Right lung (tissue), 5 donors: Measurements from ENCODE around the gene TVP23C. TPM values are rescaled to one million over a fixed set of nuclear protein-coding genes. Genes with fewer than 3 reads are reported as not detected.
"Not testable (repeated sequence)": the region's sequence is repeated elsewhere in the genome, so short reads cannot be mapped to it uniquely, and the experiment has no call there.

Experiments
- DNase-seq, 2 donors: peaks; one replicate each; pipeline ENCODE4 v3.0.0-alpha.2; 2013
- polyA plus RNA-seq, 5 donors: library from polyadenylated mRNA; unstranded; fragments of 120-200 nt; gene quantifications; one replicate each; pipeline versions ENCODE4 v1.2.1 to v1.2.3, GENCODE V29; 2013; ENCODE audit warnings: inconsistent platforms in 1 of 5, low replicate concordance in 1 of 5; ENCODE audit not compliant: insufficient read length in 5 of 5, insufficient read depth in 1 of 5

The TVP23C gene
- polyA plus RNA-seq, 5 donors: 15.2 to 38.3 (median 25.6) TPM

- DNase-seq: not testable (repeated sequence)
Observed at GRCh38 chr17:15533122-15533521, 30.2 kb downstream of the TVP23C start.

- DNase-seq: not testable (repeated sequence)
Observed at GRCh38 chr17:15526292-15527218, 36.7 kb downstream of the TVP23C start.

- DNase-seq: not testable (repeated sequence)
Observed at GRCh38 chr17:15524990-15525985, 38.0 kb downstream of the TVP23C start.

DNA sequence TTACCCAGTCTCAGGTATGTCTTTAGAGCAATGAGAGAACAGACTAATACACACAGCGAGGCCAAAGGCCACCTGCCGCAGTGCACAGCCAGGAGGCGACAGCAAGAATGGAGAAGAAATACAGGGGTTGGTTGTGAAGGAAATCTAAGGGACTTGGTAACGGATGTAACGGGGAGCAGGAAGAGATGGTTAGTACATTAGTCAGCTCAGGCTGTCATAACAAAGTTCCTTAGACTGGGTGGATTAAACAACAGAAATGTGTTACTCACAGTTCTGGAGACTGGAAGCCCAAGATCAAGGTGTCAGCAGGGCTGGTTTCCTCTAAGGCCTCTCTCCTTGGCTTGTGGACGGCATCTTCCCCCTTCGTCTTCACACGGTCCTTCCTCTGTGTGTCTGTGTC, 47.1 kb downstream of the TVP23C start:
- no peak for DNase-seq

DNA sequence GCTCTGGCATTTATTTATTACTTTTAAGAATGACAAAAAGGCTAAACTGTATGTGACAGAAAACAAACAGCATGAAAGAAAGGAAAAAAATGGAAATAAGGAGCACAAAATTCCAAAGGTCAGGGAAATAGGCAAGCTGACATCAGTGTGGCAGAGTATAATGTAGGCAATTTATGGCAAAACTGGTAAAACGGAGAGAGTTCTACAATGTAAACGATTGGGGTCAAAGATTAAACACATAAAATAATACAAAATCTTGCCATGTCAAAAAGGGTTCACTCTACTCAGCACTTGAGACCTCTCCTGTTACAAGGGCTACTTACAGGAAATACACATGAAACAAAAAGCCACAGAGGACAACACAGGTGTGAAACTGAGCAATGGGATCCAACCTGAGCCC, 48.8 kb downstream of the TVP23C start:
- DNase-seq: no peak

GRCh38 chr17:15513856-15514459, 49.3 kb downstream of the TVP23C start:
- DNase-seq: no peak

DNA sequence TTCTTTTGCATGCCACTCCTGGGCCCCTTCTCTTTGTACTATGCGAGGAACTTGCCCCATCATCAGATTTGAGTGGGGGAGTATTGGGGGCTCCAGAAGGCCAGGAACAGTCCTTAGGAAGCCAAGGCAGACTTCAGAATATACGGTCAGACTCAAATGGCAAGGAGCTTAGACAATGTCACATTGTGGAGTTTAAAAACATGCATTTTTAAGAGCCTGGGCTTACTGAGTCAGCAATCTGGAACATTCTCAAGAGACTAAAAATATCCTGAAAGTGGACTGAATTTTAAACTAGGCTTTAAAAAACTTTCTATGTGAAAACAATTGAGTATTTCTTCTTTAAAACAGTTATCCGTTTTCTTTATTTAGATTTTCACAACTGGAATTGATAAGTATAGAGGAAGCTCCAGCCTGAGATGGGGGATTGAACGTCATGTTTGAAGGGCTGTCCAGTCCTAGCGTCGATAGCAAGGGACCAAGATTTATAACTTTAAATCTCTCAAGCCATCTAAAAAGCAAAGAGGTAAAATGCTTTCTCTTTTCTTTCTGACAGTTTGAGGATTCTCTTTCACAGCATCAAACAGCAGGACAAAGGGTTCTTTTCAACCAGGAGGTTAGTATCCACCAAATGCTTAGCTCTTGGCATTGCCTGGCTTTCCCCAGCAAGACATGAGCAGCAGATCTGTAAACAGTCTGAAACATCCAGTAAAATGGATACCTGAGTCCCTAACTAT, 50.1 kb downstream of the TVP23C start:
- no peak for DNase-seq

DNA sequence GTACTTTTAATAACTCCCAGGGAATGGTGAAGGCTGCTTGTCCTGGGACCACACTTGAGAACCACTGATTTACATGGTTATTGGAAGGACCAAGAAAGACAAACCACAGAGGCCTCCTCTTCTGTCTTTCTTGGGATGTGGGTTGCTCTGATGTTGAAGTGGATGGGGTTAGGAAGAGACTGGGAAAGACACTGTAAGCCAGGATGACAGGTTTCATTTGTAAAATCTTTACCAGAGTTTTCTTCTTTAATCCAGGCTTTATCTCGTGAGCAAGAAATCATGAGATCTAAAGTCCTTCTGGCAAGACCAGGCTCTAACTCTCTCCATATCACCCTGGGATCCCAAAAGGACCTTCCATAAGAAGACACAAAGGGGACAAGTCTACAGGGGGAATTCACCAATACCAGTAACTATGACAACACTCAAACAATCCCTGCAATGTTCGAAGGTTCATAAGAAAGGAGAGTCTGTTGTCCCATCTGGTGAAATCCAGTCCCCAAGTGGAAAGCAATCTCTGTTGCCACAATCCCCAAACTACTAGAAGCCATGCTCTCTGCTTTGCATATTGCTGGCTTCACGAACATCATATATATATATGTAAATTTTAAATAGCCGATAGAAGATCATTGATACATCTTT, 51.1 kb downstream of the TVP23C start:
- no peak for DNase-seq

- DNase-seq: no peak
Observed at GRCh38 chr17:15511142-15511541, 52.1 kb downstream of the TVP23C start.

- no peak for DNase-seq
Observed at GRCh38 chr17:15510361-15510760, 52.9 kb downstream of the TVP23C start.

DNA sequence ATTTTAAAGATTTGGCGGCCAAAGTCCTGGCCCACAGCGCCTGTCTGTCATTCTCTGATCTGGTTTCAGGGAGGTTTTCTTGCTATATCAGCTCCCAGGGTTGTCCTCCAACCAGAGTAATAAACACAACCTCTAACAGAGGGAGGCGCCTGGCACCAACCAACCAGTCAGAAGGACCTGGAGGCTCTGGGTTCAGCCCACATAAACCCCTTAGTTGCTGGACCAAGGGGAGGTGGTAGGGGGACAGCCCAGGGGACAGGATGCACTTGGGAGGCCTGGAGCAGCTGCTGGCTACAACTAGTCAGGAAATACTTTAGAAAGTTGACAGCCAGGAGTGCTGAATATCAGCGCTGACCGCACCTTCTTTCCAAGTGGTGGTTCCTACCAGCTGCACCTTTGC, 54.2 kb downstream of the TVP23C start:
- DNase-seq: no peak

DNA sequence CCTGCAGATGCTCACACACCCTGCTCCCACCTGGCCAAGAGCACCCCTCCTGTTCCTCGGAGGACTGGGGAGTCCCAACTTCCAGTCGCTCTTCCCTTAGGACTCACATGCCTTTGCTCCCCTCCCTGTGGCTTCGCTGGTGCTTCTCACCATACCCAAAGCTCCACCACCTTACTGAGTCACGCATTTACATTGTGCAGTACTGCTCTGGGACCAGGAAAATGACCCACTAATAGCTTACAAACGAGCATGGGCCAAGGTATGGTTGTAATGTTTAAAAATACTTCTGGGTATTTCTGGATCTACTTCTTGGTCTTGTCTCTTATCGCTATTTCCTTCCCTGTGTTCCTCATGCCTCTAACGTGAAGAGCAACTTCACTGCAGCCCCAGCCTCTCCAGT, 54.8 kb downstream of the TVP23C start:
- no peak for DNase-seq

DNA sequence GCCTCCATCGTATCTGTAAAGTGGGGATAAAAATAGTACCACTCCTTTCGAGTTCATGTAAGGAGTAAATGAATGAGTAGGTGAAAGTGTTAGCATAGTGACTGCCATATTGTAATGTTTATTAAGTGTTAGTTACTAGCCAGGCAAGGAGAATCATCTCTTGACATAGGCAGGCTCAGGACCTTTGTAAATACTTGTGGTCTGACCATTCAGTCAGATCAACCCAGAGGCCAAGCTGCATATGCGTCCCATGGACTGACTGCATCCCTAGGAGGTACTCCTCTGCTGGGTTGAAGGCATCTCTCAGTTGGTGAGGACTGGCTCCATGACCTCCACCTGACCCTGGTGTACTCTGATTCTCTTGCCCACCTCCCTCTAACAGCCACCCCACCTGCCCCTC, 55.4 kb downstream of the TVP23C start:
- no peak for DNase-seq

GRCh38 chr17:15507001-15507400, 56.3 kb downstream of the TVP23C start:
- no peak for DNase-seq

DNA sequence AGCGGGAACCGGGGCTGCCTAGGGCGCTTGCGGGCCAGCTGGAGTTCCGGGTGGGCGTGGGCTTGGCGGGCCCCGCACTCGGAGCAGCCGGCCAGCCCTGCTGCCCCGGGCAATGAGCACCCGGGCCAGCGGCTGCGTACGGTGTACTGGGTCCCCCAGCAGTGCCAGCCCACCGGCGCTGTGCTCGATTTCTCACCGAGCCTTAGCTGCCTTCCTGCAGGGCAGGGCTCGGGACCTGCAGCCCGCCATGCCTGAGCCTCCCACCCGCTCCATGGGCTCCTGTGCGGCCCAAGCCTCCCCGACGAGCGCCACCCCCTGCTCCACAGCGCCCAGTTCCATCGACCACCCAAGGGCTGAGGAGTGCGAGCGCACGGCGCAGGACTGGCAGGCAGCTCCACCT, 57.6 kb downstream of the TVP23C start:
- not testable (repeated sequence) for DNase-seq

- no peak for DNase-seq
Observed at GRCh38 chr17:15503731-15504130, 59.6 kb downstream of the TVP23C start.

DNA sequence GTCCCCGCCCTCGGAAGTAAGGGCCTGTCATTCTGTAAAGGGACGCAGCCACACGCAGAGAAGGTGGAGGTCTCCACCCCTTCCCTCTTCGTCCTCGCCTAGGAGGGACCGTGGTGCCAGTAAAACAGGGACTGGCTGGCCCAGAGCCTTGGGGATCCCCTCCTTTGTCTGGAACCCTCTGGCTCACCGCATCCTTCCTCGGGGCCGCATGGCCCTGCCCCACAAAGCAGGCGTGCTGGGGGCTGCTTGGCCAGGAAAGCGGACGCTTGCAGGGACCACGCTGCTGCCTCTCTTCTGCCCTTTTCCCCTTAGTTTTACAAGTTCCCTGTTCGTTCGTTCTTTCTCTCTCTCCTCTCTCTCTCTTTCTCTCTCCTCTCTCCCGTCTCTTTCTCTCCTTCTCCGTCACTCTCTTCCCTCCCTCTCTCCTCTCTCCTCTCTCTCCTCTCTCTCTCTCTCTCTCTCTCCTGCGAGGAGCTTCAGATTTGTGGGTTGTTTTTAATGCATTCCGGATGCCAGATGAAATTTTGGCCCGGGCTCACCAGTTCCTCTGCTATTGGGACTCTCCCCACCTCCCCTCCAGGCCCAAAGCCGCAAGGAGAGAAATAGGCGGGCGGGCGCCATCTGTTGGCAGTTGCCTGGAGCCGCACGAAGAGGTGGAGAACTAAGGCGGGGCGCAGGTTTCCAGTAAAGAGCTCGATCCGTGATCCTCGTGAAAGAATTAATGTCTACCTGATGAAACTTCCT, 60.7 kb downstream of the TVP23C start:
- DNase-seq: peak; percentile 87 to 91

DNA sequence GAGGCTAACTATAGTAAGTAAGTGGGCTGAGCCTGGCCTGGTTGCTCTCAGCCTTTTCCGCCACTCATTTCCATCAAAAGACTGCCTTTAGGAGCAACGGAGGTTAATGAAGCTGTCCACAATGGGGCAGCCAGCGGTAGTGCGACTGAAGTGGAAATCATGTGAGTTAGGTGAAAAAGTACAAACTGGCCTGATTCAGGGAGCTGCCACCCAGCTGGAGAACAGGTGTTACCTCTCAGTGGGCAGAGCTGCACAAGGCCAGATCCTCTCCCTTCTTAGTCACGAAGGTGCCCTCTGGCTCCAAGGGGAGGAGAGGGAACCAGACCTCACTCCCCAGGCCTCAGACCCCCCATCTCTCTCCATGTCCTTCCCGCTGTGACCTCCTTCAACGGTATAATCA, 61.5 kb downstream of the TVP23C start:
- no peak for DNase-seq

DNA sequence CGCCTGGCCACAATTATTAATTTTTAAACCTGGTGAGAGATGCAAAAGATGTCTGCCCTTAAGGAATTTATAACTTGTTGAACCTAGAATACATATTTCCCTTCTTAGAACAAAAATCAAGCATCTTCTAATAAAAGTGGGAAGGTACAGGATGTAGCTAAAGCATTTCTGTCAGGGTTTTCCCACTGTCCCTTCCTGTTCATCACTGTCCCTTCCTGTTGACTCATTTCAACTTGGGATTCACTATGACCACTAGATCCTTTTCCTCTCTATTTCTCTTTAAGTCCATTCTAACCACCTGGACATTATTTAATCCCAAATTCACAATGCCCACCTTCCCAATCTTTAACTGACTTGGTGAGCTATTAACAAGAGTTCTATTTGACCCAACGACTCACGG, 62.0 kb downstream of the TVP23C start:
- no peak for DNase-seq

GRCh38 chr17:15498107-15498506, 65.2 kb downstream of the TVP23C start:
- no peak for DNase-seq
